H9 (cell line): ENCODE measurements around the gene PNMT. TPM values are rescaled to one million over a fixed set of nuclear protein-coding genes. Genes with fewer than 3 reads are reported as not detected.

Experiments used
- DNase-seq: peaks from one replicate; pipeline ENCODE4 v3.0.0-alpha.2; 2017
- H2AFZ ChIP-seq: one replicate; pipeline ENCODE4 v1.6.1; 2013; ENCODE audit warnings: mild to moderate bottlenecking, low read length, control low read depth, moderate library complexity
- H2AK5ac ChIP-seq: 2 replicates; pipeline ENCODE4 v1.6.1; 2013; ENCODE audit warnings: low read length, control low read depth, mixed read lengths; ENCODE audit not compliant: insufficient read length
- H2BK120ac ChIP-seq: one replicate; pipeline ENCODE4 v1.6.1; 2013; ENCODE audit warnings: low read depth, mild to moderate bottlenecking, low read length, control low read depth, inconsistent platforms; ENCODE audit not compliant: poor library complexity, severe bottlenecking
- H2BK12ac ChIP-seq: 2 replicates; pipeline ENCODE4 v1.6.1; 2013; ENCODE audit warnings: low read length, control low read depth, mixed read lengths, low read depth; ENCODE audit not compliant: insufficient read length
- H2BK15ac ChIP-seq: 2 replicates; pipeline ENCODE4 v1.6.1; 2013; ENCODE audit warnings: low read depth, low read length, control low read depth
- H2BK20ac ChIP-seq: one replicate; pipeline ENCODE4 v1.6.1; 2013; ENCODE audit warnings: low read depth, mild to moderate bottlenecking, low read length, control low read depth, inconsistent platforms; ENCODE audit not compliant: poor library complexity, severe bottlenecking
- H2BK5ac ChIP-seq: 2 replicates; pipeline ENCODE4 v1.6.1; 2013; ENCODE audit warnings: low read length, control low read depth, mixed read lengths; ENCODE audit not compliant: insufficient read length
- H3K14ac ChIP-seq: 2 replicates; pipeline ENCODE4 v1.6.1; 2013; ENCODE audit warnings: low read length, control low read depth; ENCODE audit not compliant: insufficient read depth
- H3K18ac ChIP-seq: 2 replicates; pipeline ENCODE4 v1.6.1; 2013; ENCODE audit warnings: low read depth, mild to moderate bottlenecking, mixed read lengths, low read length, control low read depth; ENCODE audit not compliant: insufficient read length
- H3K23ac ChIP-seq: 2 replicates; pipeline ENCODE4 v1.6.1; 2013; ENCODE audit warnings: low read length, control low read depth, mixed read lengths, low read depth; ENCODE audit not compliant: insufficient read length
- H3K23me2 ChIP-seq: 2 replicates; pipeline ENCODE4 v1.6.1; 2013; ENCODE audit warnings: low read depth, mild to moderate bottlenecking, mixed read lengths, low read length, control low read depth; ENCODE audit not compliant: insufficient read length, poor library complexity, severe bottlenecking
- H3K27ac ChIP-seq: 2 replicates; pipeline ENCODE4 v1.5.1; 2013; ENCODE audit warnings: low read length, control low read depth, mixed read lengths, low read depth; ENCODE audit not compliant: insufficient read length
- H3K27me3 ChIP-seq: 2 replicates; pipeline ENCODE4 v1.6.1; 2013; ENCODE audit warnings: low read length, control low read depth, inconsistent platforms; ENCODE audit not compliant: insufficient read depth
- H3K4ac ChIP-seq: 2 replicates; pipeline ENCODE4 v1.6.1; 2013; ENCODE audit warnings: low read depth, mild to moderate bottlenecking, control low read depth, inconsistent platforms, low read length, moderate library complexity
- H3K4me1 ChIP-seq: 2 replicates; pipeline ENCODE4 v1.6.1; 2013; ENCODE audit warnings: low read length, control low read depth, inconsistent platforms; ENCODE audit not compliant: insufficient read depth
- H3K4me2 ChIP-seq: 2 replicates; pipeline ENCODE4 v1.6.1; 2013; ENCODE audit warnings: low read length, control low read depth, mixed read lengths; ENCODE audit not compliant: insufficient read length, insufficient read depth
- H3K56ac ChIP-seq: 2 replicates; pipeline ENCODE4 v1.6.1; 2013; ENCODE audit warnings: low read depth, mild to moderate bottlenecking, mixed read lengths, low read length, control low read depth; ENCODE audit not compliant: insufficient read length
- H3K79me1 ChIP-seq: 2 replicates; pipeline ENCODE4 v1.6.1; 2013; ENCODE audit warnings: low read depth, mild to moderate bottlenecking, moderate library complexity, low read length, control low read depth, inconsistent platforms; ENCODE audit not compliant: insufficient read depth, poor library complexity, severe bottlenecking
- H3K79me2 ChIP-seq: 2 replicates; pipeline ENCODE4 v1.6.1; 2013; ENCODE audit warnings: low read length, control low read depth, inconsistent platforms; ENCODE audit not compliant: insufficient read depth
- H3K9ac ChIP-seq: 2 replicates; pipeline ENCODE4 v1.6.1; 2013; ENCODE audit warnings: low read length, control low read depth, mixed read lengths; ENCODE audit not compliant: insufficient read length; ENCODE audit errors: extremely low read depth
- H3K9me3 ChIP-seq: one replicate; pipeline ENCODE4 v1.6.1; 2013; ENCODE audit warnings: low read depth, low read length, inconsistent platforms; ENCODE audit not compliant: control insufficient read depth
- H3T11ph ChIP-seq: one replicate; pipeline ENCODE4 v1.6.1; 2013; ENCODE audit warnings: mild to moderate bottlenecking, low read length, control low read depth, inconsistent platforms
- H4K20me1 ChIP-seq: one replicate; pipeline ENCODE4 v1.6.1; 2013; ENCODE audit not compliant: control insufficient read depth, insufficient read length, insufficient read depth
- H4K5ac ChIP-seq: 2 replicates; pipeline ENCODE4 v1.6.1; 2013; ENCODE audit warnings: low read depth, mild to moderate bottlenecking, mixed read lengths, low read length, control low read depth; ENCODE audit not compliant: insufficient read length
- H4K8ac ChIP-seq: replicated peaks from 2 replicates; pipeline ENCODE4 v1.6.1; 2013; ENCODE audit warnings: low read length, control low read depth, mixed read lengths, low read depth; ENCODE audit not compliant: insufficient read length
- H4K91ac ChIP-seq: 2 replicates; pipeline ENCODE4 v1.6.1; 2013; ENCODE audit warnings: low read depth, mild to moderate bottlenecking, moderate library complexity, mixed read lengths, low read length, control low read depth; ENCODE audit not compliant: insufficient read length
- H3K27ac Mint-ChIP-seq, 3 experiments: 2 replicates in 2 of 3; 3 replicates in 1 of 3; pipeline ENCODE4 v1.8.0; 2020 to 2021; ENCODE audit warnings: mixed read lengths in 3 of 3, mild to moderate bottlenecking in 1 of 3, moderate library complexity in 1 of 3
- H3K27me3 Mint-ChIP-seq: 2 replicates; pipeline ENCODE4 v1.8.0; 2021; ENCODE audit warnings: low read depth, mild to moderate bottlenecking, moderate library complexity, mixed read lengths
- H3K36me3 Mint-ChIP-seq, 3 experiments: 2 replicates in 2 of 3; 3 replicates in 1 of 3; pipeline ENCODE4 v1.8.0; 2020 to 2021; ENCODE audit warnings: low read depth in 3 of 3, mixed read lengths in 3 of 3; ENCODE audit not compliant: insufficient read depth in 1 of 3
- H3K4me1 Mint-ChIP-seq, 2 experiments: 2 replicates each; pipeline ENCODE4 v1.8.0; 2020; ENCODE audit warnings: mixed read lengths in 2 of 2
- H3K4me3 Mint-ChIP-seq, 2 experiments: 2 replicates in 1 of 2; 3 replicates in 1 of 2; pipeline ENCODE4 v1.8.0; 2020 to 2021; ENCODE audit warnings: mild to moderate bottlenecking in 2 of 2, mixed read lengths in 2 of 2, moderate library complexity in 1 of 2
- H3K9me3 Mint-ChIP-seq, 2 experiments: 2 replicates in 1 of 2; 3 replicates in 1 of 2; pipeline ENCODE4 v1.8.0; 2020; ENCODE audit warnings: mild to moderate bottlenecking in 2 of 2, mixed read lengths in 2 of 2, moderate library complexity in 1 of 2
- WGBS: extraction: QIAGEN DNeasy Blood & Tissue Kit; methylation state at CpG from one replicate; pipeline ENCODE4 v1.1.7; 2013; ENCODE audit warnings: missing lambda C conversion rate, low lambda C conversion rate, mixed read lengths; ENCODE audit not compliant: insufficient read length; ENCODE audit errors: extremely low coverage; 5-methylcytosine and 5-hydroxymethylcytosine counted together
- total RNA-seq: library from RNA; stranded (reverse); gene quantifications from 2 replicates; pipeline ENCODE4 v1.2.1, GENCODE V29; 2021
- TF ChIP-seq, protein P1 (sequence below): fragments of 200-600 bp; sonication (generic); conservative IDR thresholded peaks from 3 replicates; pipeline ENCODE4 v1.8.0; 2021; ENCODE audit warnings: antibody characterized with exemption, mild to moderate bottlenecking

Gene PNMT
- total RNA-seq, 1 experiment from 2014 or later, result 2.1 TPM

DNA sequence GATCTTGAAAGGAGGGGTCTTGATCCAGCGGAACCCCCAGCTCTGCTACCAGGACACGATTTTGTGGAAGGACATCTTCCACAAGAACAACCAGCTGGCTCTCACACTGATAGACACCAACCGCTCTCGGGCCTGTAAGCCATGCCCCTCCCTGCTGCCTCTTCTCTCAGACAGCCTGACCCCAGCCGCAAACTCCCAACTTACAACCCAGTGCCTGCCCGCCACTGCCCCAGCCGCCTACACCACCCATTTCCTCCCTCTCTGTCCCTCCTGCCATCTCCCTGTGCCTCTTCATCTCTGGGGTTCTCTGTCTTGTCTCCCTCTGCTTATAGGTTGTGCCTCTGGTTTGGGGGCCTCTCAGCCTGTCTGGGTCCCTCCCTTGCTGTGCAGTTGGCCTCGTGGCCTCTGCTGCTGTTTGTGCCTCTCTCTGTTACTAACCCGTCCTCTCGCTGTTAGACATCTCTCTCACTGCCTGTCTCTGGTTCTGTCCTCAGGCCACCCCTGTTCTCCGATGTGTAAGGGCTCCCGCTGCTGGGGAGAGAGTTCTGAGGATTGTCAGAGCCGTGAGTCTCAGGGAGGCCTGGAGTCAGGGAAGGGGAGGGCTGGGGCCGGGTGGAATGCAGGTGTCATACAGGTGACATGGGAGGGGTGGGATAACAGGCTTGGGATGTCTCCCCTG lies 41.2 kb downstream of the PNMT start:
- H2BK5ac ChIP-seq, result no peak overlapping the region
- no peaks in the 10 kb centered on the region for H3K9me3 Mint-ChIP-seq
- no peak overlapping the region for H2AK5ac ChIP-seq
- no peak overlapping the region for H2BK120ac ChIP-seq
- H3K4me1 Mint-ChIP-seq, result peaks cover 16% of the 10 kb centered on the region in 2 experiments
- H3K79me2 ChIP-seq, result peaks cover 18% of the 10 kb centered on the region; the same call in 1 of the 2 replicates
- no peaks in the 10 kb centered on the region; the same call in 1 of the 2 replicates for H3K27me3 Mint-ChIP-seq
- H2BK15ac ChIP-seq, result no peak overlapping the region
- no peak overlapping the region for H4K5ac ChIP-seq
- H3K23me2 ChIP-seq, result no peaks in the 10 kb centered on the region
- no peak for DNase-seq
- H2BK12ac ChIP-seq, result no peak overlapping the region
- no peak overlapping the region for H3K14ac ChIP-seq
- H4K91ac ChIP-seq, result no peak overlapping the region
- H3K4me3 Mint-ChIP-seq, result peak overlapping the region in 1 of 2 experiments; percentile 22; a peak in 1 of 5 replicates
- H3K27me3 ChIP-seq, result no peaks in the 10 kb centered on the region
- no peak overlapping the region for H4K8ac ChIP-seq
- H3K23ac ChIP-seq, result no peak overlapping the region
- H3K79me1 ChIP-seq, result no peaks in the 10 kb centered on the region
- no peak overlapping the region for H3K18ac ChIP-seq
- H3K56ac ChIP-seq, result no peak overlapping the region
- WGBS, result no CpG with 5 or more reads among the region's 14 CpGs
- H3K9ac ChIP-seq, result no peak overlapping the region
- H3K27ac ChIP-seq, result no peak overlapping the region
- peaks cover 3% of the 10 kb centered on the region; the same call in 1 of the 2 replicates for H3K4me1 ChIP-seq
- no peaks in the 10 kb centered on the region for H4K20me1 ChIP-seq
- peak overlapping the region; percentile 11 to 79 (median 56); a peak in 5 of 7 replicates for H3K27ac Mint-ChIP-seq
- peaks cover 64 to 77% (median 68%) of the 10 kb centered on the region in 3 experiments; a peak in 6 of 7 replicates for H3K36me3 Mint-ChIP-seq
- H3K9me3 ChIP-seq, result no peaks in the 10 kb centered on the region
- TF ChIP-seq, protein P1, sequence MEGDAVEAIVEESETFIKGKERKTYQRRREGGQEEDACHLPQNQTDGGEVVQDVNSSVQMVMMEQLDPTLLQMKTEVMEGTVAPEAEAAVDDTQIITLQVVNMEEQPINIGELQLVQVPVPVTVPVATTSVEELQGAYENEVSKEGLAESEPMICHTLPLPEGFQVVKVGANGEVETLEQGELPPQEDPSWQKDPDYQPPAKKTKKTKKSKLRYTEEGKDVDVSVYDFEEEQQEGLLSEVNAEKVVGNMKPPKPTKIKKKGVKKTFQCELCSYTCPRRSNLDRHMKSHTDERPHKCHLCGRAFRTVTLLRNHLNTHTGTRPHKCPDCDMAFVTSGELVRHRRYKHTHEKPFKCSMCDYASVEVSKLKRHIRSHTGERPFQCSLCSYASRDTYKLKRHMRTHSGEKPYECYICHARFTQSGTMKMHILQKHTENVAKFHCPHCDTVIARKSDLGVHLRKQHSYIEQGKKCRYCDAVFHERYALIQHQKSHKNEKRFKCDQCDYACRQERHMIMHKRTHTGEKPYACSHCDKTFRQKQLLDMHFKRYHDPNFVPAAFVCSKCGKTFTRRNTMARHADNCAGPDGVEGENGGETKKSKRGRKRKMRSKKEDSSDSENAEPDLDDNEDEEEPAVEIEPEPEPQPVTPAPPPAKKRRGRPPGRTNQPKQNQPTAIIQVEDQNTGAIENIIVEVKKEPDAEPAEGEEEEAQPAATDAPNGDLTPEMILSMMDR, result no peak
- no peak overlapping the region for H2AFZ ChIP-seq
- H3T11ph ChIP-seq, result no peak overlapping the region
- no peak overlapping the region for H2BK20ac ChIP-seq
- no peak overlapping the region for H3K4ac ChIP-seq
- no peak overlapping the region for H3K4me2 ChIP-seq
